Epithelial cell of prostate (primary cell): ENCODE results near the gene YEATS4.

ENCODE experiments used
- DNase-seq: peaks from one replicate; pipeline ENCODE4 v3.0.0-alpha.2; 2011; ENCODE audit warnings: low read depth, low spot score
- H3K27ac ChIP-seq: fragments of 450-650 bp; 2 replicates; pipeline ENCODE4 v1.5.1; 2017; ENCODE audit warnings: mild to moderate bottlenecking

The YEATS4 gene

DNA sequence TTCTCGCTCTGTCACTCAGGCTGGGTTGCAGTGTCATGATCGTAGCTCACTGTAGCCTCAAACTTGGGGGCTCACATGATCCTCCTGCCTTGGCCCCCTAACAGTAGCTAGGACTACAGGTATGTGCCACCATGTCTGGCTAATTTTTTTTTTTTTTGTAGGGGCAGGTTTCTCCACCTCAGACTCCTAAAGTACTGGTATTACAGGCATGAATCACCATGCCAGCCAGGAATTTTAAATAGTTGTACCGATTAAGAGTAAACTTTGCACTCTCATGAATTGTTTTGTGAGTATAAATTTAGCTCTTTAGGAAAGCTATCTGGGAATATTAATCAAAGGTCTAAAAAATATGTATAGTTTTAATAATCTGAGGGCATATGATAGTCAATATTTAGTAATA lies 25.5 kb downstream of the YEATS4 start:
- no peak for DNase-seq

DNA sequence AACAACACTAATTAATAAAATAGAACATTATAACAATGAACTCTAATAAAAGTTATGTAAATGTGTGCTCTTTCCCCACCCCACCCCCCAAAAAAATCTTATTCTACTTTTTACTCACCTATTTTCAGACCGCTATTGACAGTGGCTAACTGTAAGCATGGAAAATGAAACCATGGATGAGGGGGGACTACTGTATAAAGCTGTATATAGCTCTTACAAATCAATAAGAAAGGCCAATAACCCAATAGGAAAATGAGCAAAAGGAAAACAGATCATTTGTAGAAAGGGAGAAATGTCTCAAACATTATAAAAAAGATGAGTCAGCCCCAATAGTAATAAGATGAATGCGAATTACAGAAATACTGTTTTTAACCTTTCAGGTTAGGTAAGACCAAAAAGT lies 27.4 kb downstream of the YEATS4 start:
- no peak overlapping the region for H3K27ac ChIP-seq
- no peak for DNase-seq

More for the DNA sequence above, 25.5 kb downstream of the YEATS4 start:
- H3K27ac ChIP-seq, result no peak overlapping the region

DNA sequence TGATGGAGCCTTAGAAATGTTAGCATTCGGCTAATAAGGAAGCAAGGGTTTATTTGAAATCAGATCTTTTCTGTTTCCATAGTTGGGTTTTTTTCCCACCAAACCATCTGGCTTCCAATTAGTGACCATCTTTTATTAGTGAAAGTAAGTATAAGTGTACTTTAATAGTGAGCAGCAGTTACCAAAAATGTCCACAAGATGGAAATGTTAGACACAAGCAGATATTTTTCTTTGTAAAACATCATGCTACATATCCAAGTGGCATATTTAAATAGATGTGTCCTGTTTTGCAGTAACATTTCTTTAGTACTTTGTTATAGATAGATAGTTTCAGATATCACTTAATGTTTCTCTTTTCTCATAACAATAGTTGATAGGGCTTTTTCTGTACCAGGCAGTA lies 28.8 kb downstream of the YEATS4 start:
- no peak for DNase-seq
- no peak overlapping the region for H3K27ac ChIP-seq

DNA sequence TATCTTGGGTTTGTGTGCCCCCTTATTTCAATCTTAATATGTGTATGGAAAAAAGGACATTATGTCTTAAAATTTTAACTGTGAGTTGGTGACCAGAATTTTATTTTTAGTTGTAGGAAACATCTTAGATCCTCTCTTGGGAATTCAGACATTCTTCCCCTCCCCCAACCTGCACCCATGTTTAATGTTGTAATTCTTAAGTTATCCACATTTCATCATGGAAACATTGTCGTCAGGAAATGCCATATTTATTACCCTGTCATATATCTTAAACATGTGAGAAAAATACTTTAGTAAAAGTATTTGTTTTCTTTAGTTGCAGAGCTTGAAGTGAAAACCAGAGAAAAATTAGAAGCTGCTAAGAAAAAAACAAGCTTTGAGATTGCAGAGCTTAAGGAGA lies 30.3 kb downstream of the YEATS4 start:
- no peak overlapping the region for H3K27ac ChIP-seq
- no peak for DNase-seq

DNA sequence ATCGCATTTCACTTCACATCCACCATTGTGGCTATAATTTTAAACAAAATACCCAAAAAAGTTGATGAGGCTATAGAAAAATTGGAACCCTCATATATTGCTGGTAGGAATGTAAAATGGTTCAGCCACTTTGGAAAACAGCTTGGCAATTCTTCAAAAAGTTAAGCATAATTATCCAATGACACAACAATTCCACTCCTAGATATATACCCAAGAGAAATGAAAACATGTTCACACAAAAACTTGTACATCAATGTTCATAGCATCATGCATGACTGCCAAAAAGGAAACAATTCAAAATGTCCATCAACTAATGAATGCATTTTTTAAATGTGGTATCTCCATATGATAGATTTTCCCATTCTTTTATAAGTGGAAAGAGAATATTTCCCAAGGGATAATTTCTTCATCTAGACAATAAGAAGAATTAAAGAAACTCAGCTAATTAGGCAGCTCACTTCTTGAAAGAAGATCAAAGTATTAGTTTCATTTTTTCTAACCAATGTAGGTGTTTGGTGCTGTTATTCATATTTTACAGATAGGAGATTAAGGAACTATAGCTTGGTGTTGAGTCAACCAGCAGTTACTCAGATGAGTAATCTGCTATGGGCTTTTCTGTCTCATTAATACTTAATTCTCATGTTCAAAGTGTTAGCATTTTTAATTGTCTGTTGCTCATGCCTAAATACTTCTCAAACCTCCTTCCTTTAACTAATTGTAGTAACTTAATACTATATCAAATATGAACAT lies 32.8 kb downstream of the YEATS4 start:
- H3K27ac ChIP-seq, result peak overlapping the region; percentile 2
- no peak for DNase-seq

DNA sequence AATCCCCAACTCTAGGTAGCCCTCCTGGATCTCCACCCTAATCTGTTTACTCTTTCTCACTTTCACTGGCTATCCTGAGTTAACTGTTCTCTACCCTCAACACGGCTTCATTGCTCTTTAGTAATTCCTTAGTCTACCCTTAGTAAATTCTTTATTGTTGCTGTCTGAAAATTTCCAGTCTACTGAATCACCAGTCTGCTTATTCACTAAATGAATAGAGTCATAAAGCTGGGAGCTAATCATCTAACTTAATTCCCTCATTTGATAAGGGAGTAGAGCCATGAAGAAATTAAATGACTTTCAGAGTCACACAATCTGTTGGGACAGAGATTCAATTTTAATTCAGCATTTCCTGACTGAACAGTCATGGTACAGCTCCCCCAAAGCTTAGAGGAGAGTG lies 36.5 kb downstream of the YEATS4 start:
- DNase-seq, result no peak
- H3K27ac ChIP-seq, result no peak overlapping the region

DNA sequence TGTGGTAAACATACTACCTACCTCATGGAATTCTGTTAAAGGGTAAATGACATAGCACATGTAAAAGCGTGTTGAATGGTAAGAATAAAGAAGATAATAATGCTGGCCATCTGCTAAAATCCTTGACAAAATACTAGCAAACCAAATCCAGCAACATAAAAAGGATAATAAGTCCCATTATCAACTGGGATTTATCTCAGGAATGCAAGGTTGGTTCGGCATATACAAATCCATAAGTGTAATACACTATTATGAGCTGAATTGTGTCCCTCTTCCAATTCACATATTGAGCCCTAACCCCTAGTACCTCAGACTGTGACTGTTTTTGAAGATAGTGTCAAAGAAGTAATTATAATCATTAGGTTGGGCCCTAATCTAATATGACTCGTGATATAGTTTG lies 37.4 kb downstream of the YEATS4 start:
- no peak for DNase-seq

DNA sequence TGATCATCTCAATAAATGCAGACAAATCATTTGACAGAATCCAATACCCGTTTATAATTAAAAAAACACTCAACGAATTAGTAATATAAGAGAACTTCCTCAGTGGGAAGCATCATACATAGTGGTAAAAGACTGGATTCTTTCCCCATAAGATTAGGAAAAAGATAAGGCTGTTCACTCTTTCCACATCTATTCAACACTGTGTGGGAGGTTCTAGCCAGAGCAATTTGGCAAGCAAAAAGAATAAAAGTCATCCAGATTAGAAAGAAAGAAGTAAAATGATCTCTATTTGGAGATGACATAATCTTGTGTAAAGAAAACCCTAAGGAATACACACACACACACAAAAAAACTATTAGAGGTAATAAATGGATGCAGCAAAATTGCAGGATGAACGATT lies 38.4 kb downstream of the YEATS4 start:
- no peak for DNase-seq
- H3K27ac ChIP-seq, result no peak overlapping the region

More for the DNA sequence above, 37.4 kb downstream of the YEATS4 start:
- H3K27ac ChIP-seq, result no peak overlapping the region

DNA sequence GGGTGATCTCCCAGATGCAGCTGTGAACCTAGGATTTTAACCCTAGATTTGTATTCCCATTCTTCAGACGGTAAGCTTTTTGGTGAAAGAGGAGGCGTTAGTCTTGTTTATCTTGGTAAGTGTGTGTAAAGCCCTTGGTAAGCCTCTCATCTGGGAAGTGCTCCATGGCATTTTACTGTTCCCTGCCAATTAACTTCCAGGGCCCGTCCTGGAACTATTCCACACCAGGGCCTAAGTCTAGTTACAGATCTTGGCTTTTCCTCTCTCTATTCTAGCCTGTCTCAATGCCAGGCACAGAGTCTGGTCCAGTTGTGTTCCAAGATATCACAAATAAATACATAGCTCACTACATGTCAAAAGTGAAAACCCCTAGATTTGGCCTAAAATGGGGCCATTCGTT lies 42.4 kb downstream of the YEATS4 start:
- no peak for DNase-seq
- no peak overlapping the region for H3K27ac ChIP-seq

DNA sequence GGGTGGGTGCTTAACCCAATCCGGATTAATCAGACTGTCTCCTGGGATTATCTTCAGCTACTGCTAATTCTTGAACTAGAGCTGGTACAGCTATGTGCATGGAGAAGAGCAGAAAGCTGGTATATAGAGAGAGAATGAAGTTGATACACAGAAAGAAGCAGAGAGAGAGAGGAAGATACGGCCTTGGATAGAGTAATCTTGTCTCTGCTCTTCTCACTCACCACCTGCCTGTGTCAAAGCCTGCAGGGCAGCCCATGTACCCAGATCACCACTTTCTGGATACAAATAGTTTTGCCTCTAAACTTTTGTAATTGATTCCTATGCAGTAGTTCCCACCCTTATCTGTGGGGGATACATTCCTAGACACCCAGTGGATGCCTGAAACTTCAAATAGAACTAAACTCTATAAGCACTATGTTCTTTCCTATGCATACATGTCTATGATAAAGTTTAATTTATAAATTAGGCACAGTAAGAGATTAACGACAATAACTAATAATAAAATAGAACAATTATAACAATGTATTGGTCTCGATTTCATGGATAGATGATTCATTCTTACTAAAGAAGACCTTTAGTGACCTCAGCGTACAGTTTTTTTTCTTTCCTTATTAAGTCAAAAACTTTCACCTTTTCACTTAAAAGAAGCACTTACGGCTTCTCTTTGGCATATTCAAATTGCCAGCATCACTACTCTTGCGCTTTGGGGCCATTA lies 45.5 kb downstream of the YEATS4 start:
- no peak for DNase-seq
- peak overlapping the region; percentile 24 for H3K27ac ChIP-seq

DNA sequence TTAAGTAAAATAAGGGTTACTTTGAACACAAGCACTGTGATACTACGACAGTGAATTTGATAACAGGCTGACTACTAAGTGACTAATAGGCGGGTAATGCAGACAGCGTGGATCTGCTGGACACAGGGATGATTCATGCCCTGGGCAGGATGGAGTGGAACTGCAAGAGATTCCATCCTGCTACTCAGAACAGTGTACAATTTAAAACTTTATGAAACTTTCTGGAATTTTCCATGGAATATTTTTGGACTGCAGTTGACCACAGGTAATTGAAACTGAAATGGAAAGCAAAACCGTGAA lies 46.0 kb downstream of the YEATS4 start:
- peak; percentile 79 for DNase-seq
- H3K27ac ChIP-seq, result peak overlapping the region; percentile 24

DNA sequence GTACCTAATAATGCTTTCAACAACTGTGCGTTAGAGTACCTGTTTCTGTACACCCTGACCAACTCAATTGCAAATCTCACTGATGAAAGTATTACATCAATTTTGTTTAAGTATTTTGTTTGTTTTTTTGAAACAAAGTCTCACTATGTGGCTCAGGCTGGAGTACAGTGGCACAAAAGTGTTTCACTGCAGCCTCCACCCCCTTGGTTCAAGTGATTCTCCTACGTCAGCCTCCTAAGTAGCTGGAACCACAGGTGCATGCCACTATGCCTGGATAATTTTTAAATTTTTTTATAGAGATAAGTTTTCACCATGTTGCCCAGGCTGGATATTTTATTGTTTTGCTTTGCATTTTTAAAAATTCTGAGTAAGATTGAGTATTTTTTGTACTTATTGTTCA lies 46.7 kb downstream of the YEATS4 start:
- no peak overlapping the region for H3K27ac ChIP-seq
- no peak for DNase-seq

DNA sequence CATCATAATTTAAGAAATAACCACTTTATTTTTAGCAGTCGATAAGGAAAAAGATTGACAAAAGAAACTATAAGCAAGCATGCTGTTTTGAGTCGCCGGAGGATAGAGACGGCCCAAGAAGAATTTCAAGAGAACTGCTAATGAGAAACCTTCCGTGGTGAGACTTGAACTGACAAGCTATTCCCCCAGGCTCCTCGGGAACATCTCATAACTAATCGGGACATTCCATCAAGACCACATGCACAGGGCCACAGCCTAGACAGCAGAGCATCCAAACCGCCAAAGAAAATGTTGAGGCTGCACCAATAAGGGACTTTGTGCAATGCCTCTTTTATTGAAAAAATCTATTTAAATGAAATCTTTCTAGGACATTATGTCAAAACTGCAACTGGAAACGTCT lies 51.0 kb downstream of the YEATS4 start:
- DNase-seq, result no peak
- no peak overlapping the region for H3K27ac ChIP-seq

DNA sequence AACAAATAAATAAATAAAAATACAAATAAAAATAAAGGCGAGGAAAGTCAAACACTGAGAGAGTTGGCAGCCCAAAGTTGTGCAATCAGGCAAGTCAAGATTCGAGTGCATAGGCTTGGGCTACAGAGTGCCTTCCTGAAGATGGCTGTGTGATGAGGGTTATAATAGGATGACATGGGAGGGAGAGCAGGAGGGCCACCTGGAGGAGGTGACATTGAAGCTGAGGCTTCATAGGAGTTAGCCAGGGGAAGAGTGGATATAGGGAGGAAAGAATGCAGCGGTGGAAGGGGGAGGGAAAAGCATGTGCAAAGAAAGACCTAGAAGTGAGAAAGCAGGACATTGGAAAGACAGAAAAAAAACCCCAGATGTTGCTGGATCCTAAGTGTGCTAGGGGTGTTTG lies 53.1 kb downstream of the YEATS4 start:
- H3K27ac ChIP-seq, result no peak overlapping the region
- DNase-seq, result no peak

DNA sequence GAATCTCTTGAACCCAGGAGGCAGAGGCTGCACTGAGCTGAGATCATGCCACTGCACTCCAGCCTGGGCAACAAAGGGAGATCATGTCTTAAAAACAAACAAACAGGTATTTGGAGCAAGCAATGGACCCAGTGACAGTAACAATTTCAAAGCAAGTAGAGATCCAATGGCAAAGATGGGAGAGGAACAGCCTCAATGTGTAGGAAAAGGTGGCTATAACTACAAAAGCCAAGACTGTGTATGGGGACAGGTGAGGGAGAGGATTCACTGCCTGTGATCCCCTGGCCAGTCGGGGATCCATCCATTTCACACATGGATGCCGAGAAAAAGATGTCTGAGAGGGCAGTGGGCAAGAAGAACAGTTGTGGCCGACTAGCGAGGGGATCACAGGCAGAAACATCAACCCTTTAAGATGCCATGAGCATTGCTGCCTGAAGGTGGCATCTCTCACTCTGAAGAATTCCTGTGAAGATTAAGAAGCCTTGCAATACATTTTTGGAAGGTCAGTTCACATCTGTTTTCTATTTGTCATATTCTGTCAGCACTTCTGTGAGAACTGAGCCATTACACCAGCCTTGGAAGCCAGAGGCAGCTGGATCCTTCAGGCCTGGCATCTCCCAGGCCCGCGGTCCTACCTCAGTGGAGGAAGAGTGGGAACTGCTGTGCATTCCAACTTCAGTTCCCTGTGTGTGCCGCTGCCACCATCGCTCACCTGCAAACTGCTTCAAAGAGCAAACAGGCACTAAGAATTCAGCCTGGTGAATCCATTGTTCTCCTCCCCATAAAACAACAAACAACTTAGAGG lies 56.1 kb downstream of the YEATS4 start:
- no peak for DNase-seq
- no peak overlapping the region for H3K27ac ChIP-seq

DNA sequence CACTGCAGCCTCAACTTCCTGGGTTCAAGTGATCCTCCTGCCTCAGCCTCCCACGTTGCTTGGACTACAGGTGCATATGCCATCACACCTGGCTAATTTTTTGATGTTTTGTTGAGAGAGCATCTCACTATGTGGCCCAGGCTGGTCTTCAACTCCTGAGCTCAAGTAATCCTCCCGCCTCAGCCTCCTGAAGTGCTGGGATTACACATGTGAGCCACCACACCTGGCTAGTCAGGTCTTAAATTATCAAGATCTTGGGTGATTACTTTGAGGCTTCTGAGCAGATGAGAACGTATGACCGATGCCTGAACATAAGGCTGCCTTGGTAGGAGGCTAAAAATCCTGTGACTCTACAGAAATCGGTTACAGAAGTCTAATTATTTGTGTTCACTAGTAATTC lies 57.7 kb downstream of the YEATS4 start:
- DNase-seq, result no peak
- no peak overlapping the region for H3K27ac ChIP-seq

DNA sequence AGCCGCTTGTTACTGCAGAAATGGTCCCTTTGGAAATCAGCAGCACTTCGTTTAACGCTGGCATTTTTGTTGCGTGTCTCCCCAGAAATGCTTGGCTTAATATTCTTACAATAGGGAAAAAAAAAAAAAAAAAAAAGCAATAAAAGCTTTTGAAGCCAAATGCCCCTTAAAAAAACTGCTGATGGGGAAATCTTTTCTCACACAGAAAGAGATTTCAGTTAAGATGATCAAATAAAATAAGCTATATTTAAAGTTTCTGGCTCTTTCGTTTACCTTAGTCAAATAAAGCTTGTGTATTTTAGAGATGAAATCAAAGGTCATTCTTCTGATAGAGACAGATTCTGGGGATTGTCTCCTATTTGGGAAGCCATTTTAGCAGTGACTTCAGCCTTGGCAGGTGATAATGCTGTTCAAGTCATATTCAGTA lies 58.2 kb downstream of the YEATS4 start:
- no peak overlapping the region for H3K27ac ChIP-seq
- no peak for DNase-seq

DNA sequence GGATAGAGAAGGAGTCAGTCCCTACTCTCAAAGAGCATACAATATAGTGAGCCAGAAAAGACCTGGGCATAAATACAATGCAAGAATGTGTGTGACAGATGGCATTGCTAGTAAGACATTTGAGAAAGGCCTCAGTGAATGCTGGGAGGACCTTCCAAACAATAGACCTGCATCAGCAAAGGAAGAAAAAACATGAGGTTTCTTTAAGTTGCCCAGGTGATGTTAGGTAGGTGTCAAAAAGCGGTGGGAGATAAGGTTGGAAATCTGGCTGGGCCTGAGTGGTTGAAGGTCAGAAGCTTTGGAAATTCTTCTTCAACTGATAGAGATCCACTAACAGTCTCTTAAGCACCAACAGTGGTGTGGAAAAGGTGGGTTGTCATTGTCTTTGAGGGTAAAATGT lies 60.2 kb downstream of the YEATS4 start:
- H3K27ac ChIP-seq, result no peak overlapping the region
- no peak for DNase-seq

DNA sequence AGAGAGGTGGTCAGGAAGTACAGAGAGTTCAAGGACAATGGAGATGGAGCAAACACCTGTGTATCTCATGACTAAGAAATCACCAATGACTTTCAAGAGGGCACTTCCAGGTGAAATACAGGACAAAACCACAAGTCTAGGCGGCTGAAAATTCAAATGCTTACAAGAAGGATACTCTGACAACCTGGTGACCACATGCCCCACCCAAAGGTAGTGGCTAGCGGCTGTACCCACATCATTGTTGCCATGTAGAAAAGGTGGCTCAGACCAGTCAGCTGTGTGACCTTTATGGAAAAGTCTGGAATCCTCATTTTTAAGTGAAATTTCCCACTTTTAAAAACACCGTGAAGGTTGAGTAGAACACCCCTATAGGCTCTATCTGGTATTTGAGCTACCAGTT lies 62.0 kb downstream of the YEATS4 start:
- DNase-seq, result no peak
- H3K27ac ChIP-seq, result no peak overlapping the region

DNA sequence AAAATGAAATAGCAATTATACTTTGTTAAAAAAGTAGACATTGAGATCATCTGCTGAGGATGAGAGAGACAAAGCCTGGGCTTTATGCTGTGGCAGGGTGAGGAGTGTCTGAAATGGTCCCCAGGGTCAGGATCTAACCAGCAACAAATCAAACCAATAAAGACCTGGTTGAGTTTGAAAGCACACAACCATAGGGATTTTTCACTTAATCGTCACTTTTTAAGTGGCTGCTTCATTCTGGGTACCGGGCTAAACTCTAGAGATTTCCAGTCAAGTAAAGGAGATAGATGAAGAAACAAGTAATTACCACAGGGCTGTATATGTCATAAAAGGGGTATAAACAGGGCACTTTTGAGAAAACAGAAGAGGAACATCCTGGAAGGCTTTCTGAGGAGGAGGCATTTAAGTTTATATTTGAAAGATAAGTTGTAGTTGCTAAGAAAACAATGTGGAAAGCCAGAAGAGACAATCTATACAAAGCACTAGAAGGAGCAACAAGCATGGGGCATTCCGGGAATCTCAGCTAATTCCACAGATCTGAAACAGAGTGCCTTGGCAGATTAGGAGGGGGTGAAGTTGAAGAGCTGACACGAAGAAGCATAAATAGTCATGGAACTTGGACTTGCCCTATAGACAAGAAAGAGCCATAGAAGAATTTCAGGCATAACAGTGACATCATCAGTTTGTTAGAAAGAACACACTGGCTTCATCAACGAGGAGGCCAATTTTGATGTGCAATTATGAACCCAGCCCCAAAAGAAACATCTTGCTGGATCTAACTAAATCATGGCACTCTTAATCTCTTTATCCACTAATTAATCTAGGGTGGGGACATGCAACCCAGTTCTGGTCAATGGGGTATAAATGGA lies 63.7 kb downstream of the YEATS4 start:
- no peak for DNase-seq
- H3K27ac ChIP-seq, result no peak overlapping the region
